NCI-H146 (cell line): ENCODE results near the gene BHLHE40.
A peak's percentile ranks its signal among the peaks of the same experiment; 100 is the strongest.

Experiments
- DNase-seq: peaks from one replicate; lab custom pipeline; 2025; lab: John Stamatoyannopoulos, UW

Gene BHLHE40

GRCh38 chr3:4983739-4984510 lies 4.7 kb downstream of the BHLHE40 start:
- no peak for DNase-seq

GRCh38 chr3:4984511-4984864 lies 5.3 kb downstream of the BHLHE40 start:
- no peak for DNase-seq

- no peak for DNase-seq
Measured at GRCh38 chr3:4985330-4986174, 6.3 kb downstream of the BHLHE40 start.

- DNase-seq = no peak
Measured at GRCh38 chr3:4986175-4986781, 7.0 kb downstream of the BHLHE40 start.

GRCh38 chr3:4986782-4987537 lies 7.7 kb downstream of the BHLHE40 start:
- DNase-seq = peak; percentile 61

- DNase-seq = no peak
Measured at GRCh38 chr3:4987538-4988296, 8.5 kb downstream of the BHLHE40 start.

- DNase-seq = no peak
Measured at GRCh38 chr3:4988983-4989834, 10.0 kb downstream of the BHLHE40 start.

- DNase-seq = no peak
Measured at GRCh38 chr3:4990069-4990468, 10.8 kb downstream of the BHLHE40 start.

GRCh38 chr3:4992118-4992517 lies 12.9 kb downstream of the BHLHE40 start:
- no peak for DNase-seq

- DNase-seq = no peak
Measured at GRCh38 chr3:4993276-4994143, 14.3 kb downstream of the BHLHE40 start.

GRCh38 chr3:4994144-4994730 lies 15.0 kb downstream of the BHLHE40 start:
- no peak for DNase-seq

GRCh38 chr3:4994823-4995499 lies 15.7 kb downstream of the BHLHE40 start:
- no peak for DNase-seq

GRCh38 chr3:4995500-4996053 lies 16.3 kb downstream of the BHLHE40 start:
- DNase-seq = no peak

GRCh38 chr3:4996223-4996765 lies 17.1 kb downstream of the BHLHE40 start:
- no peak for DNase-seq

GRCh38 chr3:4996771-4997291 lies 17.6 kb downstream of the BHLHE40 start:
- no peak for DNase-seq

- DNase-seq = no peak
Measured at GRCh38 chr3:4997946-4998345, 18.7 kb downstream of the BHLHE40 start.

GRCh38 chr3:4999531-5000184 lies 20.4 kb downstream of the BHLHE40 start:
- DNase-seq = peak; percentile 8
